ENCODE measurements around the gene IFNA7. TPM values are rescaled to one million over a fixed set of nuclear protein-coding genes. Genes with fewer than 3 reads are reported as not detected.
"Not testable (repeated sequence)": the region's sequence is repeated elsewhere in the genome, so short reads cannot be mapped to it uniquely, and the experiment has no call there.

IFNA7 gene
- total and polyA plus RNA-seq, 2 of the 4 experiments (the other 2 are of a cell fraction) = not detected

GRCh38 chr9:21207043-21207442, 5.0 kb upstream of the IFNA7 start, which contains the start of gene IFNA10:
Gene IFNA10, minus strand, starts transcription at chr9:21207143. Its CDS starts 46 bp downstream, at chr9:21207097.
- H2BK5ac ChIP-seq (ENCODE audit: low read depth, low read length, poor library complexity, severe bottlenecking); H4K8ac ChIP-seq (ENCODE audit: low read depth in 2 of 2, low read length in 2 of 2); H2AK9ac ChIP-seq (replicated peaks; ENCODE audit: low read depth, low read length, poor library complexity); H4K91ac ChIP-seq (ENCODE audit: insufficient read depth, low read depth, low read length); H4K20me1 ChIP-seq (ENCODE audit: insufficient read depth, low read length); H2BK20ac ChIP-seq (ENCODE audit: low read depth, low read length); H2BK15ac ChIP-seq (ENCODE audit: low read depth, low read length); CTCF ChIA-PET; H3K4me1 ChIP-seq (ENCODE audit: control insufficient read depth, insufficient read depth, low read length); H2AFZ ChIP-seq (replicated peaks; ENCODE audit: low read length, poor library complexity); DNase-seq; H3K18ac ChIP-seq (ENCODE audit: low read depth, low read length); H3K14ac ChIP-seq (replicated peaks; ENCODE audit: low read depth, low read length); H3K4me2 ChIP-seq (ENCODE audit: low read depth, low read length); BruUV-seq (replicated peaks); H3K4me3 ChIP-seq (ENCODE audit: insufficient read depth, low read depth, low read length); H3K4ac ChIP-seq (ENCODE audit: low read depth, low read length); intact Hi-C loops (cut with micrococcal nuclease); H3K27me3 ChIP-seq (ENCODE audit: control insufficient read depth, insufficient read depth, low read length); POLR2A ChIA-PET (ENCODE audit: unreplicated experiment); H3K9me1 ChIP-seq (ENCODE audit: insufficient read depth, low read length); H3K56ac ChIP-seq (ENCODE audit: extremely low read depth, insufficient read depth, low read length); dilution Hi-C loops (cut with HindIII; ENCODE audit: low sequenced_read_pairs, unreplicated experiment); H2AK5ac ChIP-seq (ENCODE audit: low read depth, low read length); H3K23ac ChIP-seq (ENCODE audit: low read depth, low read length); H3K27ac ChIP-seq (ENCODE audit: insufficient read depth, low read length); H3K9me3 ChIP-seq (ENCODE audit: control insufficient read depth, insufficient read depth, low read length); H3K9ac ChIP-seq (ENCODE audit: low read depth, low read length); ATAC-seq (ENCODE audit: low read depth); H3K36me3 ChIP-seq (ENCODE audit: control insufficient read depth, insufficient read depth, low read length); H2BK120ac ChIP-seq (ENCODE audit: low read depth, low read length); H3K79me1 ChIP-seq (ENCODE audit: low read depth in 1 of 2, low read length in 2 of 2); H4K5ac ChIP-seq (ENCODE audit: low read depth, low read length): not testable (repeated sequence)
- no CpG with 5 or more reads among the region's 3 CpGs for WGBS, 2 experiments (ENCODE audit: extremely low coverage in 2 of 2, insufficient read length in 1 of 2)
- in situ Hi-C loops (cut with MboI; ENCODE audit: low sequenced_read_pairs) = loop anchor here (25.0 kb wide), 1 partner anchor 580 kb away; no protein-coding TSS in a partner anchor
